ENCODE results near the gene UBD.
A peak's percentile ranks its signal among the peaks of the same experiment; 100 is the strongest.

UBD gene

GRCh38 chr6:29554764-29555163 is 4.8 kb downstream of the UBD start:
- no peak for DNase-seq (ENCODE audit: extremely low spot score)
- CTCF ChIA-PET, result no interaction called here
- TF ChIP-seq, protein P1, sequence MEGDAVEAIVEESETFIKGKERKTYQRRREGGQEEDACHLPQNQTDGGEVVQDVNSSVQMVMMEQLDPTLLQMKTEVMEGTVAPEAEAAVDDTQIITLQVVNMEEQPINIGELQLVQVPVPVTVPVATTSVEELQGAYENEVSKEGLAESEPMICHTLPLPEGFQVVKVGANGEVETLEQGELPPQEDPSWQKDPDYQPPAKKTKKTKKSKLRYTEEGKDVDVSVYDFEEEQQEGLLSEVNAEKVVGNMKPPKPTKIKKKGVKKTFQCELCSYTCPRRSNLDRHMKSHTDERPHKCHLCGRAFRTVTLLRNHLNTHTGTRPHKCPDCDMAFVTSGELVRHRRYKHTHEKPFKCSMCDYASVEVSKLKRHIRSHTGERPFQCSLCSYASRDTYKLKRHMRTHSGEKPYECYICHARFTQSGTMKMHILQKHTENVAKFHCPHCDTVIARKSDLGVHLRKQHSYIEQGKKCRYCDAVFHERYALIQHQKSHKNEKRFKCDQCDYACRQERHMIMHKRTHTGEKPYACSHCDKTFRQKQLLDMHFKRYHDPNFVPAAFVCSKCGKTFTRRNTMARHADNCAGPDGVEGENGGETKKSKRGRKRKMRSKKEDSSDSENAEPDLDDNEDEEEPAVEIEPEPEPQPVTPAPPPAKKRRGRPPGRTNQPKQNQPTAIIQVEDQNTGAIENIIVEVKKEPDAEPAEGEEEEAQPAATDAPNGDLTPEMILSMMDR (IDR thresholded peaks at IDR 0.05; ENCODE audit: control extremely low read depth, extremely low read depth, low read depth, missing control alignments), result no peak
- POLR2A ChIA-PET, result no interaction called here

DNA sequence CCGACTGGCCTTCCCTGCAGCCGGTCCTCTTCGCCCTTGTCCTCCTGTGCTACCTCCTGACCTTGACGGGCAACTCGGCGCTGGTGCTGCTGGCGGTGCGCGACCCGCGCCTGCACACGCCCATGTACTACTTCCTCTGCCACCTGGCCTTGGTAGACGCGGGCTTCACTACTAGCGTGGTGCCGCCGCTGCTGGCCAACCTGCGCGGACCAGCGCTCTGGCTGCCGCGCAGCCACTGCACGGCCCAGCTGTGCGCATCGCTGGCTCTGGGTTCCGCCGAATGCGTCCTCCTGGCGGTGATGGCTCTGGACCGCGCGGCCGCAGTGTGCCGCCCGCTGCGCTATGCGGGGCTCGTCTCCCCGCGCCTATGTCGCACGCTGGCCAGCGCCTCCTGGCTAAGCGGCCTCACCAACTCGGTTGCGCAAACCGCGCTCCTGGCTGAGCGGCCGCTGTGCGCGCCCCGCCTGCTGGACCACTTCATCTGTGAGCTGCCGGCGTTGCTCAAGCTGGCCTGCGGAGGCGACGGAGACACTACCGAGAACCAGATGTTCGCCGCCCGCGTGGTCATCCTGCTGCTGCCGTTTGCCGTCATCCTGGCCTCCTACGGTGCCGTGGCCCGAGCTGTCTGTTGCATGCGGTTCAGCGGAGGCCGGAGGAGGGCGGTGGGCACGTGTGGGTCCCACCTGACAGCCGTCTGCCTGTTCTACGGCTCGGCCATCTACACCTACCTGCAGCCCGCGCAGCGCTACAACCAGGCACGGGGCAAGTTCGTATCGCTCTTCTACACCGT is 6.1 kb downstream of the UBD start:
- ChIA-PET POLR2A (no interaction called here), CTCF (interaction anchor here (0.8 to 1.0 kb wide), 2 partner anchors 13 to 177 kb away, joined by 3 read pairs; no protein-coding TSS in a partner anchor)
- TF ChIP-seq, protein P1 (IDR thresholded peaks at IDR 0.05; ENCODE audit: control extremely low read depth, extremely low read depth, low read depth, missing control alignments), result no peak
- peak; percentile 56 for DNase-seq (ENCODE audit: extremely low spot score)

GRCh38 chr6:29552512-29553051 is 7.0 kb downstream of the UBD start:
- DNase-seq (ENCODE audit: extremely low spot score), result peak; percentile 73
- TF ChIP-seq, protein P1 (IDR thresholded peaks at IDR 0.05; ENCODE audit: control extremely low read depth, extremely low read depth, low read depth, missing control alignments), result no peak
- ChIA-PET CTCF (interaction anchor here (1.0 kb wide), 1 partner anchor 12 kb away, joined by 3 read pairs; no protein-coding TSS in a partner anchor), POLR2A (no interaction called here)

GRCh38 chr6:29547573-29547972 is 12.0 kb downstream of the UBD start:
- TF ChIP-seq, protein P1 (IDR thresholded peaks at IDR 0.05; ENCODE audit: control extremely low read depth, extremely low read depth, low read depth, missing control alignments), result no peak
- ChIA-PET POLR2A (no interaction called here), CTCF (interaction anchor here (1.5 kb wide), 1 partner anchor 106 kb away, joined by 3 read pairs; no protein-coding TSS in a partner anchor)
- DNase-seq (ENCODE audit: extremely low spot score), result no peak

GRCh38 chr6:29537714-29538403 is 21.7 kb downstream of the UBD start:
- ChIA-PET POLR2A (no interaction called here), CTCF (no interaction called here)
- no peak for DNase-seq (ENCODE audit: extremely low spot score)
- TF ChIP-seq, protein P1 (IDR thresholded peaks at IDR 0.05; ENCODE audit: control extremely low read depth, extremely low read depth, low read depth, missing control alignments), result no peak

DNA sequence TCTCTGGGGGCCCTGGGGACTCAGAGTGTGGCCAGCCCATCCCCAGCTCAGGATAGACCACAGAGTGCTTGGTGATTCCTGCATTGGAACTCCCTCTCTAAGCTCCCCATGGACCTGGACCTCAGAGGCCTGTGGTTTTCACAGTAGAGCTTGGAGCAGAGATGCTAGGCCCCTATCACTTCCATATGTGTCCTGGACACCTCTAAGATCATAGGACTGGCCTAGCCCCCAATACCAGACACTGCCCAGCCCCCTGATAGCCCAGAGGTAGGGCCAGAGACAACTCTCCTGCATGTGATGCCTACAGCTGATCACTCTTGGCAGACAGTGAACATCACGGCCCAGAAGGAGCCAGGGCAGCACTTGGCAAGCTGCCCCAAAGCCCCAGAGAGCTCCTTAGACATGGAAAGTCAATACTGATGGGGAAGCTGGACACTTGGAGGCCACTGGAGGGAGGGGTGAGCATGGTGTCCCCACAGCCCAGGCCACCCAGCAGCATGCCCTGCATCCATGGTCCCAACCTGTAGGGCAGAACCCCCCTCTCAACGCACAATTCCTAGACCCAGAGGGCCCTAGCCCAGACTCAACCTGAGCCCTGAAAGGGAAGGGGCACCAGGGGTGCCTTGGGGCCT is 27.1 kb downstream of the UBD start:
- DNase-seq (ENCODE audit: extremely low spot score), result no peak
- TF ChIP-seq, protein P1 (IDR thresholded peaks at IDR 0.05; ENCODE audit: control extremely low read depth, extremely low read depth, low read depth, missing control alignments), result no peak
- ChIA-PET POLR2A (no interaction called here), CTCF (interaction anchor here (0.7 to 1.5 kb wide), 3 partner anchors 9 to 157 kb away, joined by 3 to 4 read pairs (median 4); partner anchors contain the start of gene OR12D3)
